GM12878 (cell line): ENCODE data around the gene DNMT3A. TPM values are rescaled to one million over a fixed set of nuclear protein-coding genes. Genes with fewer than 3 reads are reported as not detected.

ENCODE experiments used
- ASH2L ChIP-seq: fragments of 300-600, 200-600 bp; sonication (generic); IDR thresholded peaks from 2 replicates; pipeline ENCODE4 v1.6.1; 2017; ENCODE audit warnings: low read depth, mild to moderate bottlenecking, borderline replicate concordance
- ESRRA ChIP-seq: IDR thresholded peaks from 2 replicates; pipeline ENCODE4 v1.6.1; 2012; ENCODE audit warnings: mild to moderate bottlenecking, low read length, improper control_type of control experiment
- LARP7 ChIP-seq: fragments of 450-650 bp; IDR thresholded peaks from 2 replicates; pipeline ENCODE4 v1.6.1; 2017; ENCODE audit warnings: mild to moderate bottlenecking
- RB1 ChIP-seq: fragments of 450-650 bp; formaldehyde crosslinking; IDR thresholded peaks from 2 replicates; pipeline ENCODE4 v1.6.1; 2017; ENCODE audit warnings: mild to moderate bottlenecking, borderline replicate concordance
- polyA plus RNA-seq, 11 experiments: library from polyadenylated mRNA; depleted of rRNA in 4 of 11; unstranded in 6 of 11; stranded (reverse) in 5 of 11; fragments of >200 nt; fragmentation: Nextera tagmentation in 4 of 11; fragmentation: Illumina TruSeq in 1 of 11; extraction: Ambion mirVana in 4 of 11; extraction: Trizol in 1 of 11; gene quantifications; 1 replicate in 1 of 11; 2 replicates in 10 of 11; pipeline versions ENCODE4 v1.2.1 to v1.2.3, GENCODE V29; 2011 to 2016; ENCODE audit warnings: inconsistent platforms in 2 of 11, missing spikeins in 2 of 11, low read depth in 1 of 11
- total RNA-seq, 4 experiments: library from RNA; depleted of rRNA in 3 of 4; stranded (reverse); fragments of >200 nt in 3 of 4; fragmentation: Illumina TruSeq in 1 of 4; extraction: Trizol in 1 of 4; gene quantifications; 2 replicates each; pipeline versions ENCODE4 v1.2.1 to v1.2.3, GENCODE V29; 2013 to 2021
- TF ChIP-seq, protein P1 (sequence below): fragments of 450-650 bp; IDR thresholded peaks from 2 replicates; pipeline ENCODE4 v1.6.1; 2016; ENCODE audit warnings: mild to moderate bottlenecking, moderate library complexity, borderline replicate concordance
- TF ChIP-seq, protein P2 (sequence below): IDR thresholded peaks from 2 replicates; pipeline ENCODE4 v1.6.1; 2011; ENCODE audit warnings: low read depth, mild to moderate bottlenecking, low read length, moderate library complexity, borderline replicate concordance; ENCODE audit errors: extremely low read depth
- TF ChIP-seq, protein P3 (sequence below): fragments of 450-650 bp; formaldehyde crosslinking; IDR thresholded peaks from 2 replicates; pipeline ENCODE4 v1.4.0; 2020; ENCODE audit warnings: mild to moderate bottlenecking, moderate library complexity
- TF ChIP-seq, protein P4 (sequence below): fragments of 450-650 bp; IDR thresholded peaks from 2 replicates; pipeline ENCODE4 v1.6.1; 2016; ENCODE audit warnings: mild to moderate bottlenecking
- TF ChIP-seq, protein P5 (sequence below): IDR thresholded peaks from 2 replicates; pipeline ENCODE4 v1.6.1; 2012; ENCODE audit warnings: low read depth, low read length, improper control_type of control experiment
- TF ChIP-seq, protein P6 (sequence below): fragments of 150-350 bp; IDR thresholded peaks from 2 replicates; pipeline ENCODE4 v1.6.1; 2016; ENCODE audit warnings: low read depth, low read length

The DNMT3A gene
- total and polyA plus RNA-seq, 10 of the 15 experiments (the other 5 are each of a cell fraction or from before 2014, with no cell fraction given), result 7.4 to 51.6 (median 17.4) TPM

DNA sequence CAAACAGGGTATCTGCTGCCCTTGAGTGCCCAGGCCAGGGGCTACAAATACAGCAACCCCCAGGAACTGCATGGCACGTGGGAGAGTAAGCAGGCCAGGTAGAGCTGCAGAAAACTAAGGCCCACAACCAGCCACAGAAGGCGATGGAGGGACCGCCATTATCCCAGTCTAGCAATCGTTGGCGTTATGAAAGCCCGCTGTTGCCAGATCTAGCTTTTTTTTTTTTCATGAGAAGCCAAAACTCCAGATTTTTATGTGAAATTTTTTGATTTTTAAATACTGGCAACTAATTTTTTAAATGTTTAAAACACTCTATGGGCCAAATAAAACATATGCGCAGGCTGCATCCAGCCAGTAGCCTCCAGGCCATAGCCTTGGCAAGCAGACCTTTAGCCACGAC, 59.8 kb downstream of the DNMT3A start (continued):
- TF ChIP-seq, protein P1, sequence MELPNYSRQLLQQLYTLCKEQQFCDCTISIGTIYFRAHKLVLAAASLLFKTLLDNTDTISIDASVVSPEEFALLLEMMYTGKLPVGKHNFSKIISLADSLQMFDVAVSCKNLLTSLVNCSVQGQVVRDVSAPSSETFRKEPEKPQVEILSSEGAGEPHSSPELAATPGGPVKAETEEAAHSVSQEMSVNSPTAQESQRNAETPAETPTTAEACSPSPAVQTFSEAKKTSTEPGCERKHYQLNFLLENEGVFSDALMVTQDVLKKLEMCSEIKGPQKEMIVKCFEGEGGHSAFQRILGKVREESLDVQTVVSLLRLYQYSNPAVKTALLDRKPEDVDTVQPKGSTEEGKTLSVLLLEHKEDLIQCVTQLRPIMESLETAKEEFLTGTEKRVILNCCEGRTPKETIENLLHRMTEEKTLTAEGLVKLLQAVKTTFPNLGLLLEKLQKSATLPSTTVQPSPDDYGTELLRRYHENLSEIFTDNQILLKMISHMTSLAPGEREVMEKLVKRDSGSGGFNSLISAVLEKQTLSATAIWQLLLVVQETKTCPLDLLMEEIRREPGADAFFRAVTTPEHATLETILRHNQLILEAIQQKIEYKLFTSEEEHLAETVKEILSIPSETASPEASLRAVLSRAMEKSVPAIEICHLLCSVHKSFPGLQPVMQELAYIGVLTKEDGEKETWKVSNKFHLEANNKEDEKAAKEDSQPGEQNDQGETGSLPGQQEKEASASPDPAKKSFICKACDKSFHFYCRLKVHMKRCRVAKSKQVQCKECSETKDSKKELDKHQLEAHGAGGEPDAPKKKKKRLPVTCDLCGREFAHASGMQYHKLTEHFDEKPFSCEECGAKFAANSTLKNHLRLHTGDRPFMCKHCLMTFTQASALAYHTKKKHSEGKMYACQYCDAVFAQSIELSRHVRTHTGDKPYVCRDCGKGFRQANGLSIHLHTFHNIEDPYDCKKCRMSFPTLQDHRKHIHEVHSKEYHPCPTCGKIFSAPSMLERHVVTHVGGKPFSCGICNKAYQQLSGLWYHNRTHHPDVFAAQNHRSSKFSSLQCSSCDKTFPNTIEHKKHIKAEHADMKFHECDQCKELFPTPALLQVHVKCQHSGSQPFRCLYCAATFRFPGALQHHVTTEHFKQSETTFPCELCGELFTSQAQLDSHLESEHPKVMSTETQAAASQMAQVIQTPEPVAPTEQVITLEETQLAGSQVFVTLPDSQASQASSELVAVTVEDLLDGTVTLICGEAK, result no peak
- TF ChIP-seq, protein P2, sequence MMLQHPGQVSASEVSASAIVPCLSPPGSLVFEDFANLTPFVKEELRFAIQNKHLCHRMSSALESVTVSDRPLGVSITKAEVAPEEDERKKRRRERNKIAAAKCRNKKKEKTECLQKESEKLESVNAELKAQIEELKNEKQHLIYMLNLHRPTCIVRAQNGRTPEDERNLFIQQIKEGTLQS, result no peak
- TF ChIP-seq ESRRA, result no peak
- TF ChIP-seq LARP7, result no peak
- TF ChIP-seq, protein P3, sequence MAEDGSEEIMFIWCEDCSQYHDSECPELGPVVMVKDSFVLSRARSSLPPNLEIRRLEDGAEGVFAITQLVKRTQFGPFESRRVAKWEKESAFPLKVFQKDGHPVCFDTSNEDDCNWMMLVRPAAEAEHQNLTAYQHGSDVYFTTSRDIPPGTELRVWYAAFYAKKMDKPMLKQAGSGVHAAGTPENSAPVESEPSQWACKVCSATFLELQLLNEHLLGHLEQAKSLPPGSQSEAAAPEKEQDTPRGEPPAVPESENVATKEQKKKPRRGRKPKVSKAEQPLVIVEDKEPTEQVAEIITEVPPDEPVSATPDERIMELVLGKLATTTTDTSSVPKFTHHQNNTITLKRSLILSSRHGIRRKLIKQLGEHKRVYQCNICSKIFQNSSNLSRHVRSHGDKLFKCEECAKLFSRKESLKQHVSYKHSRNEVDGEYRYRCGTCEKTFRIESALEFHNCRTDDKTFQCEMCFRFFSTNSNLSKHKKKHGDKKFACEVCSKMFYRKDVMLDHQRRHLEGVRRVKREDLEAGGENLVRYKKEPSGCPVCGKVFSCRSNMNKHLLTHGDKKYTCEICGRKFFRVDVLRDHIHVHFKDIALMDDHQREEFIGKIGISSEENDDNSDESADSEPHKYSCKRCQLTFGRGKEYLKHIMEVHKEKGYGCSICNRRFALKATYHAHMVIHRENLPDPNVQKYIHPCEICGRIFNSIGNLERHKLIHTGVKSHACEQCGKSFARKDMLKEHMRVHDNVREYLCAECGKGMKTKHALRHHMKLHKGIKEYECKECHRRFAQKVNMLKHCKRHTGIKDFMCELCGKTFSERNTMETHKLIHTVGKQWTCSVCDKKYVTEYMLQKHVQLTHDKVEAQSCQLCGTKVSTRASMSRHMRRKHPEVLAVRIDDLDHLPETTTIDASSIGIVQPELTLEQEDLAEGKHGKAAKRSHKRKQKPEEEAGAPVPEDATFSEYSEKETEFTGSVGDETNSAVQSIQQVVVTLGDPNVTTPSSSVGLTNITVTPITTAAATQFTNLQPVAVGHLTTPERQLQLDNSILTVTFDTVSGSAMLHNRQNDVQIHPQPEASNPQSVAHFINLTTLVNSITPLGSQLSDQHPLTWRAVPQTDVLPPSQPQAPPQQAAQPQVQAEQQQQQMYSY (CRISPR knock-in tag), result no peak
- no peak for TF ChIP-seq ASH2L
- TF ChIP-seq RB1, result no peak
- TF ChIP-seq, protein P4, sequence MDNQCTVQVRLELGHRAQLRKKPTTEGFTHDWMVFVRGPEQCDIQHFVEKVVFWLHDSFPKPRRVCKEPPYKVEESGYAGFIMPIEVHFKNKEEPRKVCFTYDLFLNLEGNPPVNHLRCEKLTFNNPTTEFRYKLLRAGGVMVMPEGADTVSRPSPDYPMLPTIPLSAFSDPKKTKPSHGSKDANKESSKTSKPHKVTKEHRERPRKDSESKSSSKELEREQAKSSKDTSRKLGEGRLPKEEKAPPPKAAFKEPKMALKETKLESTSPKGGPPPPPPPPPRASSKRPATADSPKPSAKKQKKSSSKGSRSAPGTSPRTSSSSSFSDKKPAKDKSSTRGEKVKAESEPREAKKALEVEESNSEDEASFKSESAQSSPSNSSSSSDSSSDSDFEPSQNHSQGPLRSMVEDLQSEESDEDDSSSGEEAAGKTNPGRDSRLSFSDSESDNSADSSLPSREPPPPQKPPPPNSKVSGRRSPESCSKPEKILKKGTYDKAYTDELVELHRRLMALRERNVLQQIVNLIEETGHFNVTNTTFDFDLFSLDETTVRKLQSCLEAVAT, result no peak
- TF ChIP-seq, protein P5, sequence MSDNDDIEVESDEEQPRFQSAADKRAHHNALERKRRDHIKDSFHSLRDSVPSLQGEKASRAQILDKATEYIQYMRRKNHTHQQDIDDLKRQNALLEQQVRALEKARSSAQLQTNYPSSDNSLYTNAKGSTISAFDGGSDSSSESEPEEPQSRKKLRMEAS, result no peak
- TF ChIP-seq, protein P6, sequence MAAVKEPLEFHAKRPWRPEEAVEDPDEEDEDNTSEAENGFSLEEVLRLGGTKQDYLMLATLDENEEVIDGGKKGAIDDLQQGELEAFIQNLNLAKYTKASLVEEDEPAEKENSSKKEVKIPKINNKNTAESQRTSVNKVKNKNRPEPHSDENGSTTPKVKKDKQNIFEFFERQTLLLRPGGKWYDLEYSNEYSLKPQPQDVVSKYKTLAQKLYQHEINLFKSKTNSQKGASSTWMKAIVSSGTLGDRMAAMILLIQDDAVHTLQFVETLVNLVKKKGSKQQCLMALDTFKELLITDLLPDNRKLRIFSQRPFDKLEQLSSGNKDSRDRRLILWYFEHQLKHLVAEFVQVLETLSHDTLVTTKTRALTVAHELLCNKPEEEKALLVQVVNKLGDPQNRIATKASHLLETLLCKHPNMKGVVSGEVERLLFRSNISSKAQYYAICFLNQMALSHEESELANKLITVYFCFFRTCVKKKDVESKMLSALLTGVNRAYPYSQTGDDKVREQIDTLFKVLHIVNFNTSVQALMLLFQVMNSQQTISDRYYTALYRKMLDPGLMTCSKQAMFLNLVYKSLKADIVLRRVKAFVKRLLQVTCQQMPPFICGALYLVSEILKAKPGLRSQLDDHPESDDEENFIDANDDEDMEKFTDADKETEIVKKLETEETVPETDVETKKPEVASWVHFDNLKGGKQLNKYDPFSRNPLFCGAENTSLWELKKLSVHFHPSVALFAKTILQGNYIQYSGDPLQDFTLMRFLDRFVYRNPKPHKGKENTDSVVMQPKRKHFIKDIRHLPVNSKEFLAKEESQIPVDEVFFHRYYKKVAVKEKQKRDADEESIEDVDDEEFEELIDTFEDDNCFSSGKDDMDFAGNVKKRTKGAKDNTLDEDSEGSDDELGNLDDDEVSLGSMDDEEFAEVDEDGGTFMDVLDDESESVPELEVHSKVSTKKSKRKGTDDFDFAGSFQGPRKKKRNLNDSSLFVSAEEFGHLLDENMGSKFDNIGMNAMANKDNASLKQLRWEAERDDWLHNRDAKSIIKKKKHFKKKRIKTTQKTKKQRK, result no peak
